Measurements from ENCODE around the gene TATDN2.
"Not testable (repeated sequence)": the region's sequence is repeated elsewhere in the genome, so short reads cannot be mapped to it uniquely, and the experiment has no call there.

Gene TATDN2

GRCh38 chr3:10272476-10272875 lies 24.2 kb downstream of the TATDN2 start:
- not testable (repeated sequence) for DNase-seq

GRCh38 chr3:10272977-10273376 lies 24.7 kb downstream of the TATDN2 start:
- no peak for DNase-seq

- no peak for DNase-seq
These were observed 25.5 kb downstream of the TATDN2 start for GRCh38 chr3:10273702-10274305.

- no peak for DNase-seq
These were observed 26.3 kb downstream of the TATDN2 start for GRCh38 chr3:10274601-10275000.

- no peak for DNase-seq
These were observed 28.9 kb downstream of the TATDN2 start for GRCh38 chr3:10277115-10277625.

- DNase-seq: no peak
These were observed 30.2 kb downstream of the TATDN2 start for GRCh38 chr3:10278501-10278900.

- DNase-seq: no peak
These were observed 31.3 kb downstream of the TATDN2 start for GRCh38 chr3:10279384-10280176.

GRCh38 chr3:10280177-10280529 lies 31.9 kb downstream of the TATDN2 start:
- no peak for DNase-seq

- no peak for DNase-seq
These were observed 32.3 kb downstream of the TATDN2 start for GRCh38 chr3:10280571-10280970.

- no peak for DNase-seq
These were observed 33.7 kb downstream of the TATDN2 start for GRCh38 chr3:10281951-10282350.

- no peak for DNase-seq
These were observed 35.4 kb downstream of the TATDN2 start for GRCh38 chr3:10283638-10284037.

- no peak for DNase-seq
These were observed 36.2 kb downstream of the TATDN2 start for GRCh38 chr3:10284496-10284895.

- DNase-seq: no peak
These were observed 37.2 kb downstream of the TATDN2 start for GRCh38 chr3:10285272-10286132.

- no peak for DNase-seq
These were observed 37.9 kb downstream of the TATDN2 start for GRCh38 chr3:10286133-10286524.

GRCh38 chr3:10286596-10287295 lies 38.5 kb downstream of the TATDN2 start:
- no peak for DNase-seq

GRCh38 chr3:10287936-10288574 lies 39.8 kb downstream of the TATDN2 start:
- DNase-seq: no peak

- DNase-seq: no peak
These were observed 40.3 kb downstream of the TATDN2 start for GRCh38 chr3:10288575-10288960.

- DNase-seq: no peak
These were observed 40.8 kb downstream of the TATDN2 start for GRCh38 chr3:10289077-10289476.

GRCh38 chr3:10289787-10290355 lies 41.6 kb downstream of the TATDN2 start:
- no peak for DNase-seq

GRCh38 chr3:10290481-10291176 lies 42.4 kb downstream of the TATDN2 start:
- DNase-seq: no peak

- no peak for DNase-seq
These were observed 43.4 kb downstream of the TATDN2 start for GRCh38 chr3:10291641-10292040.

Data from T1000 (cell line).